Fibroblast of villous mesenchyme (primary cell): ENCODE results near the gene CYTH1. TPM values are rescaled to one million over a fixed set of nuclear protein-coding genes. Genes with fewer than 3 reads are reported as not detected.

Experiments
- DNase-seq: peaks from one replicate; pipeline ENCODE4 v3.0.0-alpha.2; 2010; ENCODE audit warnings: low read depth
- H3K4me3 ChIP-seq: 2 replicates; pipeline ENCODE4 v1.5.1; 2011; ENCODE audit warnings: low read depth, mild to moderate bottlenecking, low read length
- CTCF ChIP-seq: IDR thresholded peaks from 2 replicates; pipeline ENCODE4 v1.5.1; 2012; ENCODE audit warnings: low read depth, mild to moderate bottlenecking, low read length; ENCODE audit not compliant: insufficient read depth
- total RNA-seq: library from RNA; depleted of rRNA; stranded (reverse); fragments of >200 nt; gene quantifications from 2 replicates; pipeline ENCODE4 v1.2.3, GENCODE V29; 2012

CYTH1 gene
- total RNA-seq, 1 donor = 19.4 TPM

GRCh38 chr17:78714534-78714933 lies 67.5 kb downstream of the CYTH1 start:
- no peak for DNase-seq
- H3K4me3 ChIP-seq = no peak overlapping the region
- TF ChIP-seq CTCF = no peak

GRCh38 chr17:78712043-78712442 lies 70.0 kb downstream of the CYTH1 start:
- TF ChIP-seq CTCF = no peak
- no peak for DNase-seq
- H3K4me3 ChIP-seq = no peak overlapping the region

- no peak overlapping the region for H3K4me3 ChIP-seq
- no peak for TF ChIP-seq CTCF
- no peak for DNase-seq
These were observed 71.5 kb downstream of the CYTH1 start for GRCh38 chr17:78710607-78711006.

- DNase-seq = no peak
- H3K4me3 ChIP-seq = no peak overlapping the region
- no peak for TF ChIP-seq CTCF
These were observed 72.3 kb downstream of the CYTH1 start for GRCh38 chr17:78709751-78710181.

GRCh38 chr17:78709119-78709681 lies 72.9 kb downstream of the CYTH1 start:
- no peak for TF ChIP-seq CTCF
- DNase-seq = no peak
- H3K4me3 ChIP-seq = no peak overlapping the region

- no peak overlapping the region for H3K4me3 ChIP-seq
- DNase-seq = peak; percentile 79
- peak; percentile 91 for TF ChIP-seq CTCF
These were observed 73.5 kb downstream of the CYTH1 start for GRCh38 chr17:78708510-78708973.

GRCh38 chr17:78707923-78708322 lies 74.2 kb downstream of the CYTH1 start:
- no peak overlapping the region for H3K4me3 ChIP-seq
- TF ChIP-seq CTCF = no peak
- no peak for DNase-seq
